ENCODE measurements around the gene CDYL2.

- TF ChIP-seq GATA2 (IDR thresholded peaks at IDR 0.05; ENCODE audit: low read depth, low read length) (no peak), GATA3 (IDR thresholded peaks at IDR 0.05; ENCODE audit: low read depth, low read length) (no peak)
Measured at GRCh38 chr16:80616362-80616761, 188.0 kb downstream of the CDYL2 start.
